HG03439 (cell line): ENCODE results near the gene NAXD.

Experiments used
- ATAC-seq: cut with Tn5 transposase; IDR thresholded peaks from one replicate; pipeline ENCODE4 v1.9.1; 2021; ENCODE audit warnings: mild to moderate bottlenecking, moderate library complexity; ENCODE audit not compliant: unreplicated experiment

The NAXD gene

GRCh38 chr13:110689041-110689440 lies 73.7 kb downstream of the NAXD start:
- no peak for ATAC-seq
